NCI-H748 treated with DMSO at 0.1 percent for 48 hours (cell line): ENCODE data around the gene ZBTB38.

Experiments
- DNase-seq: peaks from one replicate; lab custom pipeline; 2025; lab: John Stamatoyannopoulos, UW

ZBTB38 gene

DNA sequence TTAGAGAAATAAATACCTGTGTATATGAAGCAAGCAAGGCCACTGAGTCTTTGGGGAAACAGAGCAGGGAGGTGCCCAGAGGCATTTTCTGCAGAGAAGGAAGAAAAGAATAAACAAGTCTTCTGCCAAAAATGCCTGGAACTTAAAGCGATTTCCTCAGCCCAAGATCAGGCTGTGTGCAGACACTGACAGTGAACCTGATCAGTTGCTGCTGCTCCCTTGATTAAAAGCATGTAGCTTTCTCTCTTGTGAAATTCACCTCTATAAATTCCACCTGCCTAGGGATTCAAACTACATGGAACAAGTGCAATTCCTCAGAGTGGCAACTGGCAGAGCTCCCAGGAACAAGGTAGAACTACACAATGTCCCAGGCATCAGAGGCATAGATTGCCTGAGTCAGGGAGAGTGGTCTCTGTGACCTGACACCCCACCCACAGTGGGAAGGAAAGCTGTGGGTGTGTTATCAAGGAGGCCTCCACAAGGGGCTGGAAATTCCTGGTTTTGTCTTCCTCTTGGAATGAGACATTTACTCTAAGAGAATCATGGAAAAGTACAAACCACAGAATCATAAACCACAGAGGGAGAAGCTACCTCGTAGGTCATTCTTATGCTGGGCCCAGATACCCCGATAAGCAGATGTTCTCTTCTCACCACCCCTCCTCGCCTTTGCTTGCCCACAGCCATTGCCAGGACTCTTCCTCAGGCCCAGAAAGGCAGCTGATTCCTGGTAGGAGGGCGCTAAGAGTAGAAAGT, 1.8 kb upstream of the ZBTB38 start:
- DNase-seq: no peak

DNA sequence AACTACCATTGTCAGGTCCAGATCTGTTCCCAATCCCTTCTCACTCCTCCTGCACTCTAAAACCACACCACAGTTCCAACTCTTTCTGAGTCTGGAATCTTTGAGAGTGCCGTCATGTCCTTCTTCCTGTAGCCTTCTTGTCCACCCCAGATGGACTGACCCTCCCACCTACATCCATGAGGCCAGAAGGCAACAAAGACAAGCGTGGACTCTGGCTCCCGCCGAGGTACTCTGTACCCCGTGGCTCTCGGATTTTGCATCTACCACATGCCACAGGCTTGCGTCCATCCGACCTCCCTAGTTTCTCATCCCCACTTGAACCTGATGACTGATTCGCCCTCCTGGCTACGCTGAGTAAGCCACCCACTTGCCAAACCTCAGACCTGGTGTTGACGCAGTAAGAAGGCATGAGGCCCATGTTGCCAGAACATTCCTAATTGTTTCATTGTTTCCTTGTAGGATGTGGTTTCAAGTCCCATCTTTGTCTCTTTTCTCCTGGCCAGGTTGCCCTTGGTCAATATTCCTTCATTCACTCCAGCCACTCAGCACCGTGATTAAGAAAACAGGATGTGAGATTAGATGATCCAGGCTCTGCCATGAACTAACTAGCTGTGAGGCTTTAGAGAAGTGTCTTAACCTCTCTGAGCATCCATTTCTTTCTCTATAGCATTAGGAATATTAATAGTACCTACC, 1.1 kb upstream of the ZBTB38 start:
- no peak for DNase-seq

DNA sequence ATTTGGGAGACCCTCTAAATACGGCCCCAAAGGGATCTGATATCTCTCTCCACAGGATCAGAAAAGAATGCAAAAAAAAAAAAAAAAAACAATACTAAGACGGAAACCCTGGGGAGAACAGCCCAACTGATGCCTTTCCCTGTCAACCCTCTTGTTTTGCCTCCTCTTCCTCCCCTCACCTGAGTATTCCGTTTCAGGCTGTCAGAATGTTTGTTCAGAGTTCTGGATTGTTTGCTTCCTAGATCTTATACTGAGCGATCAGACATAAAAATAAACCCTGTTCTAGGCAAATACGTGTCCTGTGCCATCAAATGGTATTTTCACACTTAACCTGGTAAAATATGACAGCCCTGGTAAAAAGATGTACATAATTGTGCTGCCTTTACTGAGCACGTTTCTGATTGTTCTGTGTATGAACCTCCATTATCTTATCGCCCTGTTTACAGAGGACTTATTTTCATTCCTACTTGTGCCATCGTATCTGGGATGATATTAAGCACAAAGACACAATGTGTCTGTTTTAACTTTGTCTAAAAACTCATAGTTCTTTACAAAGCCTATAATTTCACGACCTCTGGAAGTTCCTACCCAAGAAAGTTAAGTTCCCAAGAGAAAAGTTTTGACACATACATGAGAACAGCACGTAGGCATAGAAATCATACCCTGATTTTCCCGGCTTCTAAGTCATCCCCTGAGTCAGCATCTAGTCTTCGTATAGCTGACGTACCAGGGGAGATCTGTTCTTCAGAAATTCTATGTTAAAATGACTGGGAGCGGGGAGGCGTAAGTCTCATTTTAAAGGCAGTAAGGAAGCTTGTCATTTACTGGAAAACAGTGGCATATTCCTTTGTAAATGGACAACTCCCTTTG, 856 bp downstream of the ZBTB38 start:
- no peak for DNase-seq

DNA sequence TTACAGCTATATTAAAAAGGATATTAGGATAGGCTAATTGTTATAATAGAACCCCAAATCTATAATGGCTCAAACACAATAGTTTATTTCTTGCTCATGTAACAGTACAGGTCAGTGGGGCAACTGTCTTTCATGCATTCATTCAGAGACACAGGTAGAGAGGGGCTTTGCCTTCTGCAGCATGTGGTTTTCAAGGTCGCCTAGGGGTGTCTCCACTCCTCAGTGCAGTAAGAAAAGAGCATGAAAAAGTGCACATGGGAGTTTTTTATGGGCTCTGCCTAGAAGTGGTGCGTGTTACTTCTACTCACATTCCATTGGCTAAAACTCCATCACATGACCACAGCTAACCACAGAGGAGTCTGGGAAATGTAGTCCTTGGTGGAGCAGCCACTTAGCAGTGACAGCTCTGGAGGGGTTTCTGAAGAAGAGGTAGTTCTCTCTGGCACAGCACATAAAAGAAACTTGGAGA, 1.8 kb downstream of the ZBTB38 start:
- peak; percentile 8 for DNase-seq

DNA sequence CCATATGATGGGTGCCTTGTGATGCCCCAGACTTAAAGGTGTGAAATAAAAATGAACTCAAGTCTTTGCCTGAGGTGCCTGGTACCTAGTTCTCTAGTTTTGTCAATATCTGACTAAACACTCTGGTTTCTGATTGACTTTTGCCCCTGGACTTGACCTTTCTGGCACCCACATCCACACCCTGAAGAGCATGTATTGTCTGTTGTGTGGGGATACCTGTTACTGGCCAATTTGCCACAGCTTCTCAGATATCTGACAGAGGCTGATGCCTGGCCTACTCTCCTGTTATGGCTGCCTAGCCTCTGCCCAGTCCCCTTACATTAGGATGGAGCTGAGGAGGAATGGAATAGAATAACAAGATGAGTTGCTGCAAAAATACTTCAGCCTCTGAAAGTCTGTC, 3.6 kb downstream of the ZBTB38 start:
- DNase-seq: no peak

DNA sequence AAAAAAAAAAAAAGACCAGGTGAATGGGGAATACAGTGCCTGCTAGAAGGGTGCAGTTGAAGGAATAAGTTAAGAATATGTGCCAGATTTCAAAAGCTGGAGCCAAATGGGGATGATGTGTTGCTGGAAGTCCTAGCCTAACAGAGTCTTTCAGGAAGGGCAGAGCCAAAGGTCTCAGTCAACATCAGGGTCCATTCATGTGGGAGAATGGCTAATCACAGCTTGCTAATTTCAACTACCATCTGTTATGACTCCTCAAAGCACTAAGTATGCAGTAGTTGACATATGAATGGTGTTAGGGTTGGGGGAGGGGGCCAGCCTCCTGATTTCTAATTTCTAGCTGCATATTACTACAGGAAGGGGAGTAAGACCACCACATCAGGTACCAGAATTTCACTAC, 4.4 kb downstream of the ZBTB38 start:
- no peak for DNase-seq

DNA sequence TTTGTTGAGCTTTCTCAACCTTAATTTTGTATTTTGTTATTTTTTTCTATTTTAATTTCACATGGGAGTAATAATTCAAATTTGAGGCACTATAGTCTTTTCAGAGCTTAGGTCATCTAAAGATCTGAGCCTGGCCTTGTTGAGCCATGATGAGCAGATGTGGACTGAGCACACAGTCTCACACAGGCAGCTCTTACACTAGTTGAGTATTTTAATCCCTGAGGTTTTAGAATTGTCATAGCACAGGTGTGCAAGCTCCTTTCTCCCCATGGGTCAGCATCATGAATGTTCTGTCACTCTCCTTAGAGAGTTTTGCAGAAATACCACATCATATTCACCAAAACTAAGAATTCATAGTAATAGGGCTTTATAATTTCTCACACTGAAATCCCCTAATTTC, 4.9 kb downstream of the ZBTB38 start:
- no peak for DNase-seq

DNA sequence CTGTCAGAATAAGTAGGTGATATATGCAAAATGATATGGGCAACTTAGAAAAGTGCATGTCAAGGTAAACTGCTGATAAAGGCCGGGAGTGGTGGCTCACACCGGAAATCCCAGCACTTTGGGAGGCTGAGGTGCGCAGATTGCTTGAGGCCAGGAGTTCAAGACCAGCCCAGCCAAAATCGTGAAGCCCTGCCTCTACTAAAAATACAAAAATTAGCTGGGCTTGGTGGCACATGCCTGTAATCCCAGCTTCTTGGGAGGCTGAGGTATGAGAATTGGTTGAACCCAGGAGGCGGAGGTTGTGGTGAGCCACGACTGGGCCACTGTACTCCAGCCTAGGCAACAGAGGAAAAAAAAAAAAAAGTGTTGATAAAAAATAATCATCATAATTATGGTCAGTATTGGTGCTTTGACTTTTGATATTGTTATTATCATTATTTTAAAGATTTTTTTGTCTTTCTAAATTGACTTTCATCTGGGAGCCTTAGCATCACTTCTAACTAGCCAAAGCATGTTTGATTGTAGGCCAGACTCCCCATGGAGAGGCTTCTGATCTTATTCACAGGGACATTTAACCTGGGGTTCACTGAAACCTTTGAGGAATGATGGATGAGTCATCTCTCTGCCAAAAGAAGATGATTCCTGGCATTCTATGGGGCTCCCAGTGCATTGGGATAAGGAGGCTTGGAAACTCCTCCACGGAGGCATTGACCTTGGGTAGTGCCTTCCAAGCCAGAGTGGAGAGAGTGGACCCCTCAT, 5.6 kb downstream of the ZBTB38 start:
- DNase-seq: no peak

DNA sequence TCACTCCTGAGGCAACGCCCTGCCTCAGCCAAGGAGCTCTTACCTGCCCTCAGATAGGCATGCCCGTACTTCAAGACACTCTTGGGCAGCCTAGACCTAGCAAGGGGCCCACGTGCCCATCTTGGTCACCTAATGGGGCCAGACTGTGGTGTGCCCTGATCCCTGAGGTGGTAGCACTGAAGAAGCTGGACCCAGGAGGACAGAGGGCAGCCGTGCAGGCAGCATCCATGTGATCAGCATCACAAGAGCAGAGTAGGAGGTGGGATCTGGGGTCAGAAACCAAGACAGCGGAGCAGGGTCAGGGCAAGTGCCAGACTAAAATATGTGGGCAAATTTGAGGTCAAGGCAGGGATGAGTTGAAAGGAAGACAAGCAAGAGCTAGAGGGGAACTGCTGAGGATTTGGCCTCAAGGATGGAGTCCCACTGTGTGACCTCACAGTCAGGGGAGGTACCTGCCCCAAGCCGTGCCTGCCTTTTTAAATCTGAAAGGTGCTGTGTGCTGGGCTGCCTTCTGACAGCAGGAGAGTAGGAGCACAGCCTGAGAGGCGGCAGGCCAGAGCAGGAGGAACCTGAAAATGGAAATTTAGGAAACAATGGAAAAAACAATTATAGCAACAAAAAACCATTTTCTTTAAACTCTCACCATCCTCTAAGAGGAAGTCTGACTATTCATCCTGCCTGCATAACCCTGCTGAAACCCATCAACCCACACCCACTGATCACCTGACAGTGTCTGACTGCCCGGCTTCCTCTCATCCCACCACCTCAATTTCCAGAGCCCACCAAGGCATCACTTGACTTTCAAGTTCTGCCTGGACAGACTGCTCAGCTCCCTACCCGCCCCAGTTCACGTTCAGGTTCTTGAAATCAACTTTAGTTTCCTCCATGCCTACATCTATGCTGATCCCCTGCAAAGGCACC, 7.3 kb downstream of the ZBTB38 start:
- no peak for DNase-seq

DNA sequence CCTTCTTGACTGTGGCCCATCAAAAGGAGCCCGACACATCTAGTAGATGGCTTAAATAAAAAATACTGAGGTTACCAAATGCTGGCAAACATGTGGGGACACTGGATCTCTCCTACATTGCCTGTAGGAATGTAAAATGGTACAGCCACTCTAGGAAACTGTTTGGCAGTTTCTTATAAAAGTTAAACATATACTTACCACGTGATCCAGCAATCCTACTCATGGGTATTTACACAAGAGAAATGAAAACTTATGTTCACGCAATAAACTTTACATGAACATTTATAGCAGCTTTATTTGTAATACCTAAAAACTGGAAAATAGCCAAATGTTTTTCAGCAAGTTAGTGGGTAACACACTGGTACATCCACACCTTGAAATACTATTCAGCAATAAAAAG, 9.1 kb downstream of the ZBTB38 start:
- DNase-seq: no peak

DNA sequence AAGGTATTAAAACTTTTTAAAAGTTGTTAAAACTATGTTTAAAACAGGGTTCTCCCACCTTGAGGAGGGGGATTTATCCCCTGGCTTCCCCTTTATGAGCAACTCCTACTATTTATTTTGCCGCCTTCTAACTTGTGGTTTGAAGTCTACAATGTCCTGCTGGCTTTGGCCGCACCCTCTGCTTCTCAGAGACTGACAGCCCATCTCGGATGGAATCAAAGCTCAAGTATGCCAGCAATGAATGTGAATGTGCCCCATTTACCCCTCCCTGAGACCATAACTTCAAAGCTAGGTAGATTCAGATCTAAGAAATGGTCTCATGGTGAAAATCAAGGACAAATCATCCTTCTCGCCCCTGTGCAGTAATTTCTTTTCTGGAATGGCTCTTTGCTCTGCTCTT, 10.3 kb downstream of the ZBTB38 start:
- DNase-seq: no peak

DNA sequence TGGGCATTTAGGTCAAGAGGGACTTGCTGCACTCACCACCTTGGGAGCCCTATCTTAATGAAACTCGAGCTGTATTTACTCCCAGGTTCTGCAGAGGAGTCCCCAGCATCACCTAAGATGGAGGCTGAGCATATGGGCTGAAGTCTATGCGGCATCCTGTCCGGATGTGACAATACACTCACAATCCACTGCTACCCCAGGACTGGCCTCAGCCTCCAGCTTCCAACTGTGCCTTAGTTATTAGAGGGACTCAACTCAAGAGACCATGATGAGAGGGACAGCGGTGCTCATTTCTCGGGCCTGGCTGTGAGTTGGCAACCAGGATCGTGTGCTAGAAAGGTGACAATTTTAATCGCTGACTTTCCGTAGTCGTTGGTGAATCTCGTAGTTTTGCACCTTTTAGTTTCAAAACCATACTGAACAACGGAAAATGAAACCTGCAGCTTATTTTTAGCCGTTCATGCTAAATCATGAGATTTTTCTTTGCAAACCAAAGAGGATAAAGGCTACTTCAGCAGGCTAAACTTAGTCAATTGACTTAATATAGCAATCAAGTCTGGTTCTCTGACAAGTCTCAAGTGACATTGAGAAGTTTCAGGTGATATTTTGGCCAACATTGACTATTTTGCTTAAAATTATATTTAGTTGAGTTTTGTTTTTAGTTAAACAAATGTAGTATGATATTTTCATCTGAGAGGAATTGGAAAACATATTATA, 11.1 kb downstream of the ZBTB38 start:
- no peak for DNase-seq

DNA sequence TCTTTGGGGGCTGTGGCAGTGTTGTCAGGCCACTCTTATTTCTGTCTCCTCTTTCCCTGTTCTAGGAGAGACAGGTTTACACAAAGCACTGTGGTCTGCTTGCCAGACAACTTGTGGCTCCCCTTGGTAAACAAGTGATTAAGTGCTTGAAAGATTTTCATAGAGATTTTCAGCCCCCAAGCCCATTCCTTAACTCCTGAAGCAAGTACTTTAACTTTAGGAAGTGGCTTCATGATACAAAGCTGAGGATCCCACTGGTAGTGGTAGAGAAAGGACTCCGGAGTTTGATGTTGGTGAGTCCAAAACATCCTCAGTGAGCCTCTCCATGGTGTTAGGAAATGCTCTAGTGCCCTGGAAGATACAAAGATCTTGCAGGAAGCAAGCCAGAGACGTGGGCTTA, 12.0 kb downstream of the ZBTB38 start:
- no peak for DNase-seq

DNA sequence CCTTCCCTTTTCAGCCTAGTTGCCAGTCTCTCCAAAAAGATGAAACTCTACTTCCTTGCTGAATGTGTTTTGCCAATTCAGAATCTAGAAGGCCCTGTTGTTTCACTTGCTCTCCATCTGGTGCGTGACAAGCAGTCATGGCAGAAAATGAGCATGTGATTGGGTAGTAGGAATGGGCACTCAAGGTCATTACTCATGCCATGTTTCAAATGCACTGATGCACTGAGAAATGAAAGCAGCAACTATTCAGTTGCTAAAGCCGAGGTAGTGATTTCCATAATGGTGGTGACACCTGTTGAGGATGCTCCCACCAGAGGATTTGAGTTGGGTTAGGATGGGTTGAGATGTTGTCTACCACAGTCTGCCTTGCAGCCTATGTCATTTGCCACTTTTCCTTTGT, 12.7 kb downstream of the ZBTB38 start:
- DNase-seq: no peak

DNA sequence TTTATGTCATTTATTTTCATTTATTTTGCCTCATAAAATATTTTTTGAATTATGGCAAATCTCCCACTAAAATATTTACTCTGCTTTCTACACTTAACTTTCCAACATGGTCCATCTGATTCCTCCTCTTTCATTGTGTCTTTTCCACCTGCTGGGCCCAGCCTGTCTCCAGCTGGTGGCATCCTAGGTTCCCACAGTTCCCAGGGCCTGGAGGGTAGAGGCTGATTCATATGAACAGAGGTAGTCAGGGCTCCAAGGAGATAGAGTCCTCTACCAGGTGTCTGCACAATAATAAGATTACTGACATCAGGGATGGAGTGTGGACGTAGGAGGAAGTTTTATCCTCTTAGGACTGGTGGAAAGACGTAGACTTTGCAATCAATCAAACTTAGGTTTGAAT, 14.3 kb downstream of the ZBTB38 start:
- no peak for DNase-seq

DNA sequence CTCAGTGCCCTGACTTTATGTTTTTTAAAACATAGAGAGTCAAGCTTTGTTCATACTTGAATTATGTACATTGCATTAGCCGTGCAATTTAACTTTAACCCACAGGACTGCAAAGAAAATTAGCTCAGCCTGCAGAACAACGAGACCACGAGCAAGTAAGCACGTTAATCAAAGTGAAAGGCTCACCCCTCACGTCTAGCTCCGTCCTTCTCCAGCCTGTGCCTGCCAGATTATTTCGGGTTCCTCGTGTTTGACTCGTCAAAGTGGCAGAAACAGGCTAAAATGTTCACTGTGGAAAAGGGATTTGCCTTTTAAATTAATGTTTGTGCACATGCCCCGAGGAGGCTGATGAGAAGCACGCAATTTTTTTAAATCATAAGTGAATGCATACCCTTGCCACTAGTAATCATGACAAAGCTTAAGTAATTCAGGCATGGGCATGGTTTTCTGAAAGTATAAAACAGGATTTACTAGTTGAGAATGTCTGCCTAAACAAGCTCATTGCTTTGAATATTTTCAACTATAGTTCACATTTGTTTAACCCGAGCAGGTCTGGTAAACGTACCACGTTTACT, 15.3 kb downstream of the ZBTB38 start:
- DNase-seq: peak; percentile 16

DNA sequence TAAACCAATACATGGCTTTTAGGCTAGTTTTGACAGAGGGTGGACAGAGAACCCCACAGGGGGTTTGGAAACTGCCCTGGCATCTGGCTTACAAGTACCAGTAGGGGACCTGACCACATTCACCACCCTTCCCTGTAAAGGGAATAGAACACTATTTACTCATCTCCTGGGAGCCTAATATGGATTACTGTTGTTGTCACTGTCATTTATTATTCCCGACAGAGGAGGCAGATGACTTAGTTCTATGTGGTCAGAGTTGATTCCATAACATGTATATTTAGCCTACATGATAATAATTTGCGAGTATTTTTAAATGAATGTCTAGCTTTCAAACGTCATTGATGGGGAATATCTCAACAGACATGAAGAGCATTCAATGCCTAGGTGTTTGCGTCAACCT, 15.9 kb downstream of the ZBTB38 start:
- DNase-seq: no peak

DNA sequence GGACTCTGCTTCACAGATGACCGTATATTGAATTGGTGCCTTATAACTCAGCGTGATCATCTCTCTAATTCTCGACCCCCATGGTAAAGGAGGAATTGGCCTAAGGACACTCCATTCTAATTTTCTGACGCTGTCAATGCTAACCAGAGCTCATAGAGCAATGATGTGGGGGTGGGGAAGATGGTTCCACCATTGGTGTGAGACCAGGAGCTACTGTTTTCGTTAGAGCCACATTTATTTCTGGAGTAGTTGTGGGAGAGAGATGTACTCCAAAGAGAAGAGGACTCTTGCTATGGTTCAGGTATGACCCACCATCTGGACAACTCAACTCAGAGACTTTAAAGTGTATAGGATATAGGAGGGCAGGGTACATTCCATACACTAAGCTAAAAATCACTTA, 16.3 kb downstream of the ZBTB38 start:
- DNase-seq: no peak

DNA sequence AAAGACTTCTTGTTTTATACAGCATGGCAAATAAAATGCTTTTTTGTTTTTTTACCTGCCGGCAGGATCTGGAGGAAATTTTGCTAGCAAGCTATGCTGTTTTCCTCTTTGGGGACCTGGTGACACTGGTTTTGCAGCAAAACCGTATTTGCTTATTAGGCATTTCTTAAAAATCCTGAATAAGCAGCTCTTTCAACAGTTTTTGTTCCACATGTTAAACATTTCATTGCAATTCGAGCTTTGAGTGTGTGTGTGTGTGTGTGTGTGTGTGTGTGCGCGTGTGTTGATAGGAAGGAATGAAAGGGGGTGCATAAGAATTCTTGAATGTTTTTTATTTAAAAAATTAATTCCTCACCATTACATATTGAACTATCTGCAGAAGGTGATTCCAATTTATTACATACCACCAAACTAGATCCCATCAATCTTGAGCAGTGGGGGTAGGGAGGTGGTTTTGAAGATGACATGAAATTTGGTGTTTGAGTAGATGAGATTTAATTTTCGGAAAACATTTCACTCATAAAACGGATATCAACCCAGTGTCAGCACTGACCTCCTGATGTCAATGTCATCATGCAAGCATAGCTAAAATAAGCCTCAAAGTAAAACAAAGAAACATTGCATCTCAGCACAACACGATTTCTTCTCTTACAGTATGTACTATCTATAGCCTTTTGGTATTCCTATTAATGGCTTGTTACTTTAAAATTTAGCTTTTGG, 17.3 kb downstream of the ZBTB38 start:
- no peak for DNase-seq
